Activated CD4-positive, alpha-beta memory T cell treated with anti-CD3 and anti-CD28 coated beads, Interleukin-2, amount 10 ng/mL, durations not matched to agents 7 days and 5 days (primary cell): ENCODE measurements around the gene TNFRSF8. TPM values are rescaled to one million over a fixed set of nuclear protein-coding genes. Genes with fewer than 3 reads are reported as not detected.

Source experiments
- CTCF ChIA-PET: fragments of 350-600 bp; sonication (Branson Sonifier 250); formaldehyde crosslinking; loops from one replicate; lab custom pipeline; 2021; ENCODE audit warnings: antibody characterized with exemption, inconsistent platforms; lab: Charles Lee
- POLR2A ChIA-PET: fragments of 350-600 bp; sonication (Branson Sonifier 250); formaldehyde crosslinking; loops from one replicate; lab custom pipeline; 2021; ENCODE audit warnings: antibody characterized with exemption; lab: Charles Lee
- DNase-seq: peaks from one replicate; pipeline ENCODE4 v3.0.0-alpha.2; 2020
- H3K27ac Mint-ChIP-seq: one replicate; pipeline ENCODE4 v1.8.0; 2021; ENCODE audit warnings: mild to moderate bottlenecking, mixed read lengths
- H3K27me3 Mint-ChIP-seq: one replicate; pipeline ENCODE4 v1.8.0; 2021; ENCODE audit warnings: mixed read lengths
- H3K36me3 Mint-ChIP-seq: one replicate; pipeline ENCODE4 v1.8.0; 2021; ENCODE audit warnings: low read depth, mixed read lengths
- H3K4me1 Mint-ChIP-seq: one replicate; pipeline ENCODE4 v1.8.0; 2021; ENCODE audit warnings: mixed read lengths
- H3K4me3 Mint-ChIP-seq: one replicate; pipeline ENCODE4 v1.8.0; 2021; ENCODE audit warnings: mild to moderate bottlenecking, mixed read lengths
- H3K9me3 Mint-ChIP-seq: one replicate; pipeline ENCODE4 v1.8.0; 2021; ENCODE audit warnings: mixed read lengths
- total RNA-seq, 2 experiments: library from RNA; stranded (reverse); gene quantifications; one replicate each; pipeline ENCODE4 v1.2.3, GENCODE V29; 2021

TNFRSF8 gene
- total RNA-seq, 2 experiments from 2014 or later: 32.9 to 34.3 TPM

DNA sequence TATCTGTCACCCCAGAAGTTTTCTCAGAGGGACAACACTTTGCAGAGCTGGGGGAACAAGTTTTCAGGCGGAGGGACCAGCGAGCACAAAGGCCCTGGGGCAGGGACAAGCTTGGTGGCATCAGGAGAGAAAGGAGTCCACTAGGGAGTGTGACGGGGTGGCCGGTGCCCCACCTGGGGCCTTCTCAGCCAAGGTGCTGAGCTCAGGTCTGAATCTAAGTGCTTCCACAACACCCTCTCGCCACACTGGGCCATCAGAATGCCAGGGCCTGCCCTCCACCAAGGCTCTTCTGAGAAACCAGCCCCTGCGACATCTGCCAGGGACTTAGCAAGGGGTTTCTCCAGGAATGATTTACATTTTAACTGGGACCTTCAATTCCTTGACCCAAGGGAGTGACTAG, 7.8 kb upstream of the TNFRSF8 start:
- Mint-ChIP-seq H3K4me1 (peaks cover 86% of the 10 kb centered on the region), H3K4me3 (no peak overlapping the region), H3K27me3 (no peaks in the 10 kb centered on the region), H3K9me3 (no peaks in the 10 kb centered on the region), H3K36me3 (no peaks in the 10 kb centered on the region), H3K27ac (peak overlapping the region; percentile 5)
- CTCF ChIA-PET: interaction anchor here (0.9 to 2.0 kb wide), 3 partner anchors 11 to 33 kb away, joined by 3 to 6 read pairs (median 5); no protein-coding TSS in a partner anchor
- POLR2A ChIA-PET: interaction anchor here (0.9 to 6.6 kb wide), 5 partner anchors 8 to 146 kb away, joined by 3 to 47 read pairs (median 44); partner anchors contain the start of genes MIIP and TNFRSF8
- DNase-seq: no peak

GRCh38 chr1:12056331-12056841, 6.7 kb upstream of the TNFRSF8 start:
- H3K4me3 Mint-ChIP-seq: peak overlapping the region; percentile 3
- POLR2A ChIA-PET: interaction anchor here (0.7 to 6.6 kb wide), 10 partner anchors 10 to 148 kb away, joined by 3 to 47 read pairs (median 4); partner anchors contain the start of genes MIIP and TNFRSF8
- H3K27me3 Mint-ChIP-seq: no peaks in the 10 kb centered on the region
- peak; percentile 59 for DNase-seq
- CTCF ChIA-PET: interaction anchor here (2.0 kb wide), 1 partner anchor 32 kb away, joined by 6 read pairs; no protein-coding TSS in a partner anchor
- H3K4me1 Mint-ChIP-seq: peaks cover 89% of the 10 kb centered on the region
- no peaks in the 10 kb centered on the region for H3K9me3 Mint-ChIP-seq
- peak overlapping the region; percentile 61 for H3K27ac Mint-ChIP-seq
- H3K36me3 Mint-ChIP-seq: no peaks in the 10 kb centered on the region

DNA sequence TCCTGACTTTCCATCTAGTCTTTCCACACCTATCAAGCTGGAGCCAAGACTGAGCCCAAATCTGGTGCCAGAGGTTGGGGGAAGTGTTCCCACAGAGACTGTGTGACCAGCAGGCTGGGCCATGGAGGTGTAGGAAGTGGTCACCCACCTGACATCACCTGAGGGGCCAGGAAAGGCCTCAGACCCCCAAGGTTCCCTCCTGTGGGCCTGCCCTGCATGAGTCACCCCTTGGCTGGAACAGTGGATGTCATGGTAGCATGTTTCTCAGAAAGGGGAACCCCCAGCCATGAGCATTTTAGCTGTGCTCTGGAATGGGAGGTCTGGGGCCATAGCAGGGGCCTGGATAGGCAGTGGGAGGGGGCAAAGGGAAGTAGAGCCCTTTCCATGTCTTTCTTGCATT, 5.7 kb upstream of the TNFRSF8 start:
- ChIA-PET POLR2A (interaction anchor here (0.8 to 6.6 kb wide), 8 partner anchors 9 to 149 kb away, joined by 3 to 47 read pairs (median 5); partner anchors contain the start of gene TNFRSF8), CTCF (no interaction called here)
- Mint-ChIP-seq H3K27me3 (no peaks in the 10 kb centered on the region), H3K27ac (peak overlapping the region; percentile 61), H3K4me3 (no peak overlapping the region), H3K36me3 (no peaks in the 10 kb centered on the region), H3K9me3 (no peaks in the 10 kb centered on the region), H3K4me1 (peaks cover 86% of the 10 kb centered on the region)
- DNase-seq: peak; percentile 56

GRCh38 chr1:12057940-12058687, 5.0 kb upstream of the TNFRSF8 start:
- Mint-ChIP-seq H3K4me3 (no peak overlapping the region), H3K4me1 (peaks cover 83% of the 10 kb centered on the region), H3K27me3 (peaks cover 4% of the 10 kb centered on the region), H3K36me3 (no peaks in the 10 kb centered on the region), H3K27ac (peak overlapping the region; percentile 61), H3K9me3 (no peaks in the 10 kb centered on the region)
- DNase-seq: no peak
- ChIA-PET CTCF (interaction anchor here (0.9 kb wide), 1 partner anchor 11 kb away, joined by 3 read pairs; no protein-coding TSS in a partner anchor), POLR2A (interaction anchor here (0.8 to 6.6 kb wide), 7 partner anchors 8 to 149 kb away, joined by 3 to 47 read pairs (median 9); partner anchors contain the start of gene TNFRSF8)

DNA sequence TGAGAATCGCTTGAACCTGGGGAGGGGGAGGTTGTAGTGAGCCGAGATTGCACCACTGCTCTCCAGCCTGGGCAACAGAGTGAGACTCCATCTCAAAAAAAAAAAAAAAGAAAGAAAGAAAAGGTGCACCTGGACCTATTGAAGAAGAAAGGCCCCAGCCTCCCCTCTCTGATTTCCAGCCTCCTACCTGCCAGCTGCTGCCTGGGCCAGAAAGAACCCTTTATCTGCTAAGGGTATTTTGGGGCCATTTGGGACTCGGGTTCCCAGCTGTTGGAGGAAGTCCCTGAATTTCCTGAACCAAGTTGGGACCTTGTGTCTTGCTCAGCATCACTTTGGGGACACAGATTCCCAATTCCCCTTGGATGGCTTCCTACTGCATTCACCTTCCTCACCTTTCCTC, 3.9 kb upstream of the TNFRSF8 start:
- POLR2A ChIA-PET: interaction anchor here (1.1 to 6.6 kb wide), 4 partner anchors 8 to 151 kb away, joined by 5 to 44 read pairs (median 8); no protein-coding TSS in a partner anchor
- H3K27ac Mint-ChIP-seq: no peak overlapping the region
- DNase-seq: no peak
- no peaks in the 10 kb centered on the region for H3K9me3 Mint-ChIP-seq
- H3K4me1 Mint-ChIP-seq: peaks cover 82% of the 10 kb centered on the region
- H3K36me3 Mint-ChIP-seq: peaks cover 5% of the 10 kb centered on the region
- no peak overlapping the region for H3K4me3 Mint-ChIP-seq
- CTCF ChIA-PET: no interaction called here
- H3K27me3 Mint-ChIP-seq: peaks cover 5% of the 10 kb centered on the region

- Mint-ChIP-seq H3K27ac (peak overlapping the region; percentile 60), H3K27me3 (peaks cover 5% of the 10 kb centered on the region), H3K4me3 (no peak overlapping the region), H3K9me3 (no peaks in the 10 kb centered on the region), H3K4me1 (peaks cover 82% of the 10 kb centered on the region), H3K36me3 (peaks cover 11% of the 10 kb centered on the region)
- POLR2A ChIA-PET: interaction anchor here (1.1 to 6.6 kb wide), 5 partner anchors 8 to 152 kb away, joined by 4 to 44 read pairs (median 6); no protein-coding TSS in a partner anchor
- CTCF ChIA-PET: no interaction called here
- DNase-seq: no peak
Observed at GRCh38 chr1:12059722-12060464, 3.2 kb upstream of the TNFRSF8 start.

- ChIA-PET CTCF (no interaction called here), POLR2A (interaction anchor here (1.3 to 6.6 kb wide), 4 partner anchors 7 to 41 kb away, joined by 3 to 44 read pairs (median 6); no protein-coding TSS in a partner anchor)
- H3K36me3 Mint-ChIP-seq: peaks cover 11% of the 10 kb centered on the region
- no peak for DNase-seq
- peaks cover 5% of the 10 kb centered on the region for H3K27me3 Mint-ChIP-seq
- H3K4me3 Mint-ChIP-seq: no peak overlapping the region
- peaks cover 76% of the 10 kb centered on the region for H3K4me1 Mint-ChIP-seq
- H3K27ac Mint-ChIP-seq: no peak overlapping the region
- no peaks in the 10 kb centered on the region for H3K9me3 Mint-ChIP-seq
Observed at GRCh38 chr1:12060500-12060899, 2.6 kb upstream of the TNFRSF8 start.

GRCh38 chr1:12064073-12064969, 1.2 kb downstream of the TNFRSF8 start:
- Mint-ChIP-seq H3K9me3 (no peaks in the 10 kb centered on the region), H3K36me3 (peaks cover 26% of the 10 kb centered on the region), H3K27ac (peak overlapping the region; percentile 82), H3K4me3 (peak overlapping the region; percentile 85), H3K27me3 (peaks cover 7% of the 10 kb centered on the region), H3K4me1 (peaks cover 74% of the 10 kb centered on the region)
- CTCF ChIA-PET: interaction anchor here (2.3 to 3.9 kb wide), 3 partner anchors 13 to 17 kb away, joined by 6 to 15 read pairs (median 12); no protein-coding TSS in a partner anchor
- no peak for DNase-seq
- POLR2A ChIA-PET: interaction anchor here (0.8 to 7.3 kb wide), 13 partner anchors 9 to 155 kb away, joined by 3 to 127 read pairs (median 17); partner anchors contain the start of gene MIIP

DNA sequence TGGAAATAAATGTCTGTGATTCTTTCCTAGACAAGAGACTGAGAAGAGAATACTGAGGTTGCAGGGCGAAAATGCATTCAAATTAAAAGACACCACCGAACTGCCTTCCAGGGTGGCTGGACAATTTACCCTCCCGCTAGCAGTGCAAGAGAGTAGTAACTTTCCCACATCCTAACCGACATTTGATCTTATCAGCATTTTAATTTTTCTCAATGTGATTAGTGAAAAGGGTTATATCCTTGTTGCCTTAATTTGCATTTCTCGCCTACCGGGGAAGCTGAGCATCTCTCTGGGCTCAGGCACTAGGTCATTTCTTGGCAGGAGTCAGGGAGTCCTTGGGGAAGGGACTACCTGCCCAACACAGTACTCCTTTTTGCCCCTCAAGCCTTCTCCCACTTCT, 2.8 kb downstream of the TNFRSF8 start:
- ChIA-PET CTCF (interaction anchor here (0.6 to 3.9 kb wide), 8 partner anchors 10 to 553 kb away, joined by 3 to 12 read pairs (median 4); no protein-coding TSS in a partner anchor), POLR2A (interaction anchor here (1.2 to 7.3 kb wide), 11 partner anchors 10 to 157 kb away, joined by 3 to 127 read pairs (median 23); partner anchors contain the start of gene MIIP)
- peaks cover 79% of the 10 kb centered on the region for H3K4me1 Mint-ChIP-seq
- H3K27ac Mint-ChIP-seq: peak overlapping the region; percentile 96
- peaks cover 39% of the 10 kb centered on the region for H3K36me3 Mint-ChIP-seq
- H3K4me3 Mint-ChIP-seq: peak overlapping the region; percentile 80
- peak; percentile 41 for DNase-seq
- peaks cover 7% of the 10 kb centered on the region for H3K27me3 Mint-ChIP-seq
- no peaks in the 10 kb centered on the region for H3K9me3 Mint-ChIP-seq

GRCh38 chr1:12067900-12068821, 5.1 kb downstream of the TNFRSF8 start:
- peaks cover 78% of the 10 kb centered on the region for H3K4me1 Mint-ChIP-seq
- H3K9me3 Mint-ChIP-seq: no peaks in the 10 kb centered on the region
- ChIA-PET CTCF (interaction anchor here (1.0 to 3.9 kb wide), 6 partner anchors 11 to 49 kb away, joined by 3 to 25 read pairs (median 6); partner anchors contain the start of gene MIIP), POLR2A (interaction anchor here (0.8 to 7.3 kb wide), 11 partner anchors 9 to 159 kb away, joined by 4 to 127 read pairs (median 23); partner anchors contain the start of gene MIIP)
- H3K36me3 Mint-ChIP-seq: peaks cover 45% of the 10 kb centered on the region
- DNase-seq: peak; percentile 72
- peaks cover 2% of the 10 kb centered on the region for H3K27me3 Mint-ChIP-seq
- peak overlapping the region; percentile 96 for H3K27ac Mint-ChIP-seq
- H3K4me3 Mint-ChIP-seq: peak overlapping the region; percentile 74
